ENCODE results near the gene PSMG4.
"Not testable (repeated sequence)": the region's sequence is repeated elsewhere in the genome, so short reads cannot be mapped to it uniquely, and the experiment has no call there.

The PSMG4 gene

DNA sequence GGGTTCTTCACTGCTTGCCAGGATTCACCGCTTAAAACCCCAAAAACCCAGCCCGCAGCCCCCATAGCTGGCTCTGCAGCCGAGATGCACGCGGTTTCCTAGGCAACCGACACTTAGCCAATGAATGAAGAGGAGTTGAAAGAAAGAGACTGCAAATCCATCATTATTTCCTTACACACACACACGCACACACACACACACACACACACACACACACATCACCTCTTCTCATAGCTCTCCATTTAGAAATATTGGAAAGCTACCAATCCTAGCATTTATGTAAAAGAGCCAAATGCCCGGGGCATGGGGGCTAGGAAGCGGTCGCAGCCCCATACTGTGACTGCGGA lies 27.9 kb upstream of the PSMG4 start:
- peak; percentile 77 for DNase-seq

DNA sequence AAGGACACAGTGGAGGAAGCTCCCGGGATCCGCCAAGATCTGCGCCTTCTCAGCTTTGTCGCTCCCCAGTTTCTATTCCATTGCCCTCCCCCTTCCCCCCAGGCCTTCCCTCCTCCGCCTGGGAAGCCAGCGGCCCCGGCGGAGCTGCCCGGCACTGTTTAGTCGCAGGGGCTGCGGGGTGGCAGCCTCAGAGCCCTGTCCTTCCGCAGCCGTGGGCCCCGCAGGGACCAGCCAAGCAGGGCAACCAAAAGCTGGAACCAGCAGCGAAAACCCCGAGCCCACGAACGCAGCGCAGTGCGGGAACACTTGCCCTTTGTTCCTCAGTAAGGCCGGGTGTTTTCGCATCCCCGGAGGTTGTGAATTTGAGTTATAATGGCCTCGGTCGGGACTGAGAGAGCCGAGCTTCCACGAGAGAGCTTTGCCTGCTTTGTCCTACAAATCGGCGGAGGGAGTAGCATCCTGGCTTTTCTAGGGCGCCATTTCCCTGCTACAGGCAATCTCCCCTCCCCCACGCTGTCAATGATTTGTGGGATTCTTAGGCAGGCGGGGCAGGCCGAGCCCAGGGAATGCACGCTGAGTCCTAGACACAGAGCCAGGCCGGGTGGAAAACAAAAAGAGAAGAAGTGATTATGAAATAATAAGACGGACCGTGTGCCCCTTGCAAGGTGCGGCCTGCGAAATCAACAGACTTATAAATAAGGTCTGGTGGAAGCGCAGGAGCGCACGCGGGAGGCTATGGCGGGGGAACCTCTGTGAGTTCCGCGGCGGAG lies 27.3 kb upstream of the PSMG4 start:
- DNase-seq: peak; percentile 87

GRCh38 chr6:3232017-3232945 lies 26.5 kb upstream of the PSMG4 start:
- DNase-seq: no peak

GRCh38 chr6:3233321-3233720 lies 25.4 kb upstream of the PSMG4 start:
- DNase-seq: no peak

DNA sequence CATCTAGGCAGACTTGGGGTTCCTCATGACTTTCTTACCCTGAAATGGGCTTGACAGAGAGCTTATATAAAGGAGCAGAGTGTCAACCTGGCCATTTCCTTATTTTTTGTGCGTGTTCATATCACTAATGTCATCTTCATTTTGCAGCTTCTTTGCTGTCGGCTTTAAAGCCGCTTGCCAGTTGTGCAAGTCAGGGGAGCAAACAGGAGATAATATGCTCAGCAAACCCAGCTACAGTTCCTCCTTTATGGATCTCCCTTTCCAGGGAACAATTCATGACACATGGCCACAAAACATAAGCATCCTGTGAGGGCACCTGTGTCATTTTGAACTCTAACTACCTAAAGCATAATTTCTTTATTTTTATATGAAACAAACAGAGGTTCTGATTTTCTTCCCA lies 24.8 kb upstream of the PSMG4 start:
- no peak for DNase-seq

GRCh38 chr6:3235486-3235885 lies 23.3 kb upstream of the PSMG4 start:
- DNase-seq: no peak

DNA sequence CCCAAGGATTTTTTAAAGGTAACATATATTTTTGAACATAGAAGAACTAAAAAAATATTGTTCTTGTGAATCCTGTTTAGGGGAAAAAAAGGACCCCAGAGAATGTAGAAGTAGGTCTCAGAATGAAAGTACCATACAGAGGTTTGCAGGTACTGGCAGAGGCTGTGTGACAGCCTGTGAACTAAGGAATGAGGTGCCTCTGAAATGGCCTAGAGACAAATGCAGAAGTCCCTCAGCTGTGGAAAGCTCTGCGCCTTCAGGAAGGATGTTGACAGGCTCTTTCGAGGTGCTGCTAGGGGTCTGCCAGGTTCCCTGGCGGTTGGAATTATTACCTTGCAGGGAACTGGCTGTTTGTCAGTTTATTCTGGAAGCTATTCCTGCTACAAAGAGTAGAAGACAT lies 22.7 kb upstream of the PSMG4 start:
- no peak for DNase-seq

DNA sequence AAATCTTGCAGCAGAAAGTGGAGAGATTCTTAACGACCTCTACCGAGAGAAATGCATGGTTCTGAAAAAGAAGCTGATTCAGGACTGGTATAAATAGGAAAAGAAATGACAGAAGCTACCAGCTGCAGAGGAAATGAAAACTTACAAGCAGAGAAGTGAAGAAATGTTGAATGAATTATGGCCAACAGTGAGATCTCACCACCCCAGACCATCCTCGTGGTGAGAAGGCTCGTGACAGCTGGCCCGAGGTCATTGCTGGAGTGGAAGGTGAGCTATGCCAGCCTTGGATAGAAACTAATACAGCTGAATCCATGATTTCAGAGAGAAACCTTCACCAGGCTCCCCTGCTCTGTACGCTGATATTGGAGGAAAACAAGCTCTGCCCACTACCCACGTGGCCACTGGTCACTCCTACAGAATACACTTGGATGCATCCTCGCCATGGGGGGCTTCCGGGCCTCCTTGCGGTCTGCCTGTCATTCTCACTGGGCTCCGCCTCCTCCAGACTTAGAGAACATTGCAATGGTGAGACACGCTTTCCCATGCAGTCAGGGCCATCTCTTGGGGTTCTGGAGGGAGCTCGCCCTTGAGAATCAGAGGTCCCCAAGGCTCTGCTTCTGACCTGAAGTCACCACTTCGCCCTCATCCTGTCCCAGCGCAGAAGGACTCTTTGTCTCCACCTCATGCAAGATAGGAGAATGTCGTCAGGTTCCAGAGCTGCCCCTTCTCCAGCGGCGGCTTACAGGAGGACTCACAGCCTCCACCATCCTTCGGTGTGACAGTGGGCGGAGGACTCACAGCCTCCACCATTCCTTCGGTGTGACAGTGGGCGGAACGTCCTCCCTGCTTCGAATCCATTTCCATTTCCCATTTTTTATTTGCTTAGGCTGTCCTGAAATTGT lies 20.7 kb upstream of the PSMG4 start:
- no peak for DNase-seq

- no peak for DNase-seq
Measured at GRCh38 chr6:3239110-3239830, 19.5 kb upstream of the PSMG4 start.

GRCh38 chr6:3240595-3240994 lies 18.2 kb upstream of the PSMG4 start:
- no peak for DNase-seq

DNA sequence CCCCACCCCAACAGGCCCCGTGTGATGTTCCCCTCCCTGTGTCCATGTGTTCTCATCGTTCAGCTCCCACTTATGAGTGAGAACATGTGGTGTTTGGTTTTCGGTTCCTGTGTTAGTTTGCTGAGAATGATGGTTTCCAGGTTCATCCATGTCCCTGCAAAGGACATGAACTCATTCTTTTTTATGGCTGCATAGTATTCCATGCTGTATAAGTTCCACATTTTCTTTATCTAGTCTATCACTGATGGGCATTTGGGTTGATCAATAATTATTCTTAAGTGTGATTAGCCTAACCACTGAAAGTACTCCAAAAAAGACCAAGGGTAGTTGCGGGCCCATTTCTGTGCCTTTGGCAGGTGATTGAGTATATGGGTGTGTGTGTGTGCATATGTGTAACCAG lies 17.0 kb upstream of the PSMG4 start:
- DNase-seq: not testable (repeated sequence)

DNA sequence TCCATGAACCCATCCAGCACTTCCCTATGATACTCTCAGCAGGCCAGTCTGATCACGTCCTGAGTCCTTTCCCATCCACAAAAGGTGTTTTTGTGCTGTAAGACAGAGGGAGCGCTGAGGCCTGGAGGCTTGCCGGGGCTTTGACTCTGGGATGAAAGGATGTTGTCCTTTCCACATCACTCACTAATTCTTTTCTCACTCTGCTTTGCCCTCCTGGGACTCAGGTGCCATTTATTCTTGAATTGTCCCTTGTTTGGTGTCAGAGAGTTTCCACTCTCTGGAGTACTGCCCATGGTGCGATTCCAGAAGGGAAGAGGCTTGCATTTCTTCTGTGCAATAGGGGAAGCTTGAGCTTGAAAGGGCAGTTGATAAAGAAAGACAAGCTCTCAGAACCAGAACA lies 16.0 kb upstream of the PSMG4 start:
- DNase-seq: no peak

DNA sequence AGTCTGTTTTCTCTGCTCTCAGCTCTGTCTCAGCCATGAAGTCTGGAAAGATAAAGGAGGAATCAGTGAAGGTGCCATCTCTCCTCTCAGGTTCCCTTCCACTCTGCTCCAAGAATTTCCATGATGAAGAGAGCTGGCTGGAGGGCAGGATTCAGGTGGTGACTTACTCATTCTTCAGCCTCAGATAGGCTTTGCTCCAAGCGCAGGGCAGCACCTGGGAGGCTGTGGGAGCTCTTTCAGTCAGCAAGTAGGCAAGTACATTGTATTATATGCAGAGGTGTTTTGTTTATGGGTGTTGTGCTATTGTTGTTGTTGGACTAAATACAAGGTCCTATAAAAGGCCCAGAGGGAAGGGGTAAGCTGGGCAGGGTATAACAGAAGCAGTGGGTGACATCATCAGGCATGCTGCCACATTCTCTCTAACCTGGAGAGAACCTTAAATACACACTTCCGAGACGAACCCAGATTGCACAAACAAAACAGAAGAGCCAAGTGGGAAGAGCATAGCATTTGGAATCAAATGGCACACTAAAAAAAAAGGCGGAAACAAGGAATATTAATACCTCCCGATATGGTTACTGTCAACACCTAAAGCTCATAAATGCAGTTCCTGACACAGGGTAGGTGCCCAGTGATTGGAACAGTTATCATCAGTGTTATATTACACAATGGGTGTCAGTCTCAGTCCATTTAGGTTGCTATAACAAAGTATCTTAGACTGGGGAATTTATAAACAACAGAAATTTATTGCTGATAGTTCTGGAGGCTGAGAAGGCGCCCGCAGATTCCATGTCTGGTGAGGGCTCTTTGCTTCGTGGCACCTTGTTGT lies 14.5 kb upstream of the PSMG4 start:
- no peak for DNase-seq

DNA sequence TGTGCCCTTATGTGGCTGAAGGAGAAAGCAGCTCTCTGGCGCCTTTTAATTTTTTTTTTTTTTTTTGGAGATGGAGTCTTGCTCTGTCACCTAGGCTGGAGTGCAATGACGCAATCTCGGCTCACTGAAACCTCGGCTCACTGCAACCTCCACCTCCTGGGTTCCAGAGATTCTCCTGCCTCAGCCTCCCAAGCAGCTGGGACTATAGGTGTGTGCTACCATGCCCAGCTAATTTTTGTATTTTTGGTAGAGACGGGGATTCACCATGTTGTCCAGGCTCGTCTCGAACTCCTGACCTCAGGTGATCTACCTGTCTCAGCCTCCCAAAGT lies 13.9 kb upstream of the PSMG4 start:
- not testable (repeated sequence) for DNase-seq

- no peak for DNase-seq
Measured at GRCh38 chr6:3245216-3245615, 13.5 kb upstream of the PSMG4 start.

GRCh38 chr6:3247255-3248146 lies 11.2 kb upstream of the PSMG4 start:
- DNase-seq: peak; percentile 86

DNA sequence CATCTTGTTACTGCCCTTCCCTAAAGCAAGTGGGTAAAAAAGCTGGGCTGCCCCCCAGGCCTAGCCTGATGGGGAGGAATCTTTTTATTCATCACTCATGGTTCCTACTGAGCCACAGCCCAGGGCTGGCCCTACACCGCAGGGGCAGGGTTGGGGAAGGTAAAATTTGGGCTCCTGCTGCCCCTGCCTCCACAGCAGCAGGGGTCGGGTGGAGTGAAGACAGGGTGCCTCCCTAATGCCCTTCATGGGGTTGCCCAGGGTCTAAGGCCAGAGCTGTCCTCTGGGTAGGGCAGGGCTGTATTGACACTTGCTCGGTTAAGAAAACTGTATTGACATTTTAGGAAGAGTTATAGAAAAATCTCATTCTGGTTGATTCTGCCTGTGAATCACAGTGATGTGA lies 8.9 kb upstream of the PSMG4 start:
- no peak for DNase-seq

GRCh38 chr6:3250231-3250675 lies 8.5 kb upstream of the PSMG4 start:
- DNase-seq: peak; percentile 67

GRCh38 chr6:3251462-3252314 lies 7.1 kb upstream of the PSMG4 start:
- DNase-seq: peak; percentile 87

Measured in left hindlimb (tissue), 1 donor.